GM06990 (cell line): ENCODE results near the gene PRM2.

ENCODE experiments used
- DNase-seq: peaks from one replicate; pipeline ENCODE4 v3.0.0-alpha.2; 2011; ENCODE audit not compliant: insufficient read length; ENCODE audit errors: extremely low read depth
- H3K27me3 ChIP-seq: replicated peaks from 2 replicates; pipeline ENCODE4 v1.6.0; 2011; ENCODE audit warnings: low read length; ENCODE audit not compliant: control insufficient read depth, insufficient read depth
- H3K36me3 ChIP-seq: 2 replicates; pipeline ENCODE4 v1.5.1; 2011; ENCODE audit warnings: low read length; ENCODE audit not compliant: control insufficient read depth, insufficient read depth
- H3K4me3 ChIP-seq: replicated peaks from 2 replicates; pipeline ENCODE4 v1.5.1; 2011; ENCODE audit warnings: low read depth, mild to moderate bottlenecking, control low read depth, low read length
- CTCF ChIP-seq: IDR thresholded peaks from 2 replicates; pipeline ENCODE4 v1.5.1; 2011; ENCODE audit warnings: low read length, control low read depth, mild to moderate bottlenecking, inconsistent platforms; ENCODE audit not compliant: insufficient read depth, poor library complexity, severe bottlenecking

PRM2 gene

GRCh38 chr16:11270602-11271162 lies 5.6 kb downstream of the PRM2 start:
- Histone ChIP-seq H3K4me3 (no peak overlapping the region), H3K27me3 (no peaks in the 10 kb centered on the region; the same call in 1 of the 2 replicates), H3K36me3 (no peaks in the 10 kb centered on the region)
- no peak for TF ChIP-seq CTCF
- DNase-seq, result no peak

GRCh38 chr16:11268921-11269375 lies 7.3 kb downstream of the PRM2 start, which contains the start of gene TNP2:
Gene TNP2 (minus strand): TSS chr16:11269325. CDS start chr16:11269262, 63 bp downstream.
- no peak within 1 kb of the TSS for H3K4me3 ChIP-seq
- no peaks in the 10 kb centered on the region for H3K36me3 ChIP-seq
- no peak for TF ChIP-seq CTCF
- no peaks in the 10 kb centered on the region; the same call in 1 of the 2 replicates for H3K27me3 ChIP-seq
- DNase-seq, result no peak

GRCh38 chr16:11265124-11265523 lies 11.2 kb downstream of the PRM2 start:
- DNase-seq, result no peak
- TF ChIP-seq CTCF, result no peak
- H3K27me3 ChIP-seq, result no peaks in the 10 kb centered on the region
- no peak overlapping the region for H3K4me3 ChIP-seq
- H3K36me3 ChIP-seq, result no peaks in the 10 kb centered on the region

- TF ChIP-seq CTCF, result no peak
- no peak for DNase-seq
- no peak overlapping the region for H3K4me3 ChIP-seq
- no peaks in the 10 kb centered on the region for H3K27me3 ChIP-seq
- H3K36me3 ChIP-seq, result no peaks in the 10 kb centered on the region
These were observed 12.0 kb downstream of the PRM2 start for GRCh38 chr16:11264155-11264832.

GRCh38 chr16:11263737-11264136 lies 12.5 kb downstream of the PRM2 start:
- TF ChIP-seq CTCF, result no peak

More at GRCh38 chr16:11263737-11264136, 12.5 kb downstream of the PRM2 start:
- no peaks in the 10 kb centered on the region for H3K36me3 ChIP-seq
- DNase-seq, result no peak
- no peak overlapping the region for H3K4me3 ChIP-seq
- no peaks in the 10 kb centered on the region for H3K27me3 ChIP-seq
